NCI-H1930 (cell line): ENCODE data around the gene IL1B.

Source experiments
- DNase-seq, 2 experiments: peaks; one replicate each; lab custom pipeline; 2025; lab: John Stamatoyannopoulos, UW

Gene IL1B

DNA sequence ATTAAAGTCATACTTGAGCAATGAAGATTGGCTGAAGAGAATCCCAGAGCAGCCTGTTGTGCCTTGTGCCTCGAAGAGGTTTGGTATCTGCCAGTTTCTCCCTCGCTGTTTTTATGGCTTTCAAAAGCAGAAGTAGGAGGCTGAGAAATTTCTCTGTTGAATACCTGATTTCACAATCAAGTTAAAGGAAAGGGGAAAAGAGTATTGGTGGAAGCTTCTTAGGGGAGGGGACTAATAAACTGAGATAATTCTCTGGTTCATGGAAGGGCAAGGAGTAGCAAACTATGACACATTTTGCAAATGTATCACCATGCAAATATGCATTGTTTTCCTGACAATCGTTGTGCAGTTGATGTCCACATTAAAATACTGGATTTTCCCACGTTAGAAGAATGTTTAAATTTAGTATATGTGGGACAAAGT lies at the start of gene IL1B:
TSS of gene IL1B (minus strand) at position 85 of the 423 bp plus-strand sequence. CDS start 550 bp downstream, outside the sequence.
- no peak for DNase-seq

DNA sequence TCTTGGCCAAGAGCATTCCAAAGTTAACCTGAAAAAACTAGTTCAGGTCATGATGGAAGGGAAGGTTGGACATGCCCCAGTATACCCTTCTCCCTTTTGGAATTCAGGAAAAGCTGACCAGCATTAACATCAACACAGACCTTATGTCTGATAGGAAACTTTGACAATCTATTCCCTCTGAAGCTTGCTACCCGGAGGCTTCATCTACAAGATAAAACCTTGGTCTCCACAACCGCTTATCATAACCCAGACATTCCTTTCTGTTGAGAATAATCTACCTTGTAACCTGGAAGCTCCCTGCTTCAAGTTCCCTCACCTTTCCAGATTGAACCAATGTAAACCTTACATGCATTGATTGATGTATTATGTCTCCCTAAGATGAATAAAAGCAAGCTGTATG lies 49.7 kb upstream of the IL1B start:
- DNase-seq, result no peak

DNA sequence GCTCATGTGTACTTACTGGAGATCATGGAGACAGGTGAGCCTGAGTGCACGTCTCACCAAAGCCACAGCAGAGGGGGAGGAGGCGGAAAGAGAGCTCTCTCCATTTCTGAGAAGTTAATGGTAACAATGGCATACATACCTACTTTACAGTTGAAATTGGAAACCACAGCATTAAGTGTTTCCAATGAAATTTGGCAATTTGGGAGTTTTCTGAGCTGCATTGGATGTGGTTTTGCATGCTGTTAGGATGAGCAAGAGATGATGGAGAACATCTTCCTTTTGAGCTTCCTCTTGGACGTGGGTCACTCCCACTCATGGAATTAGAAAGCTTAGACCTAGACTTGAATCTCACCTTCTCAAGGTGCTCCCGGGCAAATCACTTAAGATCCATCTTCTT lies 48.9 kb upstream of the IL1B start:
- no peak for DNase-seq

DNA sequence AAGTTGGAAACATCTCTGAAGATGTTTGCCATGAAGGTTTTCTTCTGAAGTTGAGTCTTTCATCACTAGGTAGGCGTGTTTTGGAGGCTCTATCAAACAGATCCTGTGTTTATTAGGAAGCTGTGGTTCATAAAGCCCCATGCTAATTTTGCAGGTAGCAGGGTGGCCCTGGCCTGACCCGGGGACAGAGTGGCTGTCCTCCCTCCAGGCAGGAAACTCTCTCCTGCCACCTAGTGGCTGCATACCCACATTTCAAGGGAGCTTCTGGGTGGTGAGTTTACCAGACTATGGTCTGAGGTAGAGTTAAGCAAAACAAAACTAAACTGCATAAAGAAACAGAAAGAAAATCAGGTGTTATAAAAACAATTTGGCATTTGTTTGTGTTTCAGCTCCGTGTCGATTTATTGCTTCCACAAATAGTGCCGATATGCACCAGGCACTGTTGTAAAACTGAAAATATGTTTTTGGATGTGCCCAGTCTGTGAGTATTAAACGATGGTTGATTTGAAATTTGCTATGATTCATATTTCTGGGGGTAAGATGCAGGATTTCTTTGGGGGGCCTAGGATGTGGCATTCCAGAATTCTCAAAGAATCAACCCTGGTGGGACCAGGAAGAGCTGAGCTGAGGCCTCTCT lies 48.4 kb upstream of the IL1B start:
- peak in 1 of 2 experiments; percentile 6 for DNase-seq

- DNase-seq, result no peak
Measured at GRCh38 chr2:112883669-112884068, 47.1 kb upstream of the IL1B start.

- DNase-seq, result no peak
Measured at GRCh38 chr2:112881217-112881985, 44.8 kb upstream of the IL1B start.

GRCh38 chr2:112880696-112881095 lies 44.1 kb upstream of the IL1B start:
- no peak for DNase-seq

DNA sequence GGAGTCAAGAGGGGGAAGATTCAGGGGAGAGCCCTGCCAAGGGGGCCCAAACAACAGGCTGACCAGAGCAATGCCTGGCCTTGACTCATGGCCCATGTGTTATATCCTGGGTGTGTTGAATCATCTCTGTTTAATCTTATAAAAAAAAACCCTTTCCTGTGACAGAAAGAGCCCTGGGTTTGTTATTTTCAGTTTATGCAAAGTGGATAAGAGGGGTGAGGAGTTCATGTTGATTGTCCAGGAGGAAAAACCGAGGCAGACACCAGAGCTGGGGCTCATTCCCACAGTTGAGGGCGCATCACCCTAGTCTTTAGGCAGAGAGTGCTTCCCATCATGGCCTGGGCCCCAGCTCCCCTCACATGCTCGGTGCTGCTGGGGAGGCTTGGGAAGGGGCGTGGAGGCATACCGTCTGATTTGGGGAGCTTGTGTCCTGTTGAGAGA lies 43.5 kb upstream of the IL1B start:
- DNase-seq, result no peak

GRCh38 chr2:112879491-112880041 lies 43.0 kb upstream of the IL1B start:
- DNase-seq, result no peak

DNA sequence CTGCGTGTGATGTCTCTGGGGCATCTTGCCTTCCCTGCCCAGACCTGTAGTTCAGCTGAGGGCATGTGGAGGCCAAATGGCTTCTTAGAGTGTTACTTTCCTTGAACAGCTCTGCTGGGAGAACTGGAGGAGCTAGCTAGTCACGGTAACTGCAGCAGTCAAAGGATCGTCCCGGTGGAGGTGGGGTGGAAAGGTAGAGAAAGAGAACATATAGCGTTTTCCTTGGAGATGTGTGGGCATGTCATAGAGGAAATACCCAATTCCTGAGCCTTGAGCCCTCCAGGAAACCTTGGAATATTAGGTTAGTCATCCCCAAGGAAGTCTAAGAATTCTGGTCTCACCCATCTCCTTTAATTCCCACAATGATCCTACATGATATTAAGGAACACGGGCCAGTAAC lies 40.8 kb upstream of the IL1B start:
- no peak for DNase-seq

GRCh38 chr2:112876971-112877361 lies 40.4 kb upstream of the IL1B start:
- DNase-seq, result no peak

DNA sequence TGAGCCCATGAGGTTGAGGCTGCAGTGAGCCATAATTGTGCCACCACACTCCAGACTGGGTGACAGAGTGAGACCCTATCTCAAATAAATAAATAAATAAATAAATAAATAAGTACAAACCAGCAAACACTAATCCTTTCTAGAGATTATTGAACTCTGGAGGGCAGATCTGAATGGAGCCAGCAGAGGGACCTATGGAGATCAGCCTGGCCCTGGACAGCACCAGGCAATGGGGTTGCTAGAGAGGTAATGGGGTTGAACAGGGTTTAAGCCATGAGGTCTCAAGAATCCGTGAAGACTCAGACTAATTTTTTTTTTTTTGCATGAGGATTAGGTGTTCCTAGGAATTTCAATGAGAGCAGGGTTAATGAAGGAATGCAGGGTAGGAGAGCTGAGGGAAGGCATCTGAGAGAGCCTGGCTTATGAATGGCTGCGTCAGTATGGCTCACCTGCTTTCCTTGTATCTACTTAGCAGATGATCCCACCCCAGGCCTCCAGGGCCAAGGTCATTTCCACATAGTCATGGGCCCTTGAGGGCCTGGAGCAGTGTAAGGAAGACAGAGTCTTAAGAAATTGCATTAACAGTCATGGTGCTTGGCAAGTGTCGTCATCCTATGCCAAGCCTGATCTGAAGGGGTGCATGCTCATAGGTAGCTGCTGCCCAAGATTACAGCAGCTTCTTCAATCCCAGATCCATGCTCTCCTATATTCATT lies 39.8 kb upstream of the IL1B start:
- no peak for DNase-seq

- no peak for DNase-seq
Measured at GRCh38 chr2:112870841-112871835, 34.6 kb upstream of the IL1B start.

DNA sequence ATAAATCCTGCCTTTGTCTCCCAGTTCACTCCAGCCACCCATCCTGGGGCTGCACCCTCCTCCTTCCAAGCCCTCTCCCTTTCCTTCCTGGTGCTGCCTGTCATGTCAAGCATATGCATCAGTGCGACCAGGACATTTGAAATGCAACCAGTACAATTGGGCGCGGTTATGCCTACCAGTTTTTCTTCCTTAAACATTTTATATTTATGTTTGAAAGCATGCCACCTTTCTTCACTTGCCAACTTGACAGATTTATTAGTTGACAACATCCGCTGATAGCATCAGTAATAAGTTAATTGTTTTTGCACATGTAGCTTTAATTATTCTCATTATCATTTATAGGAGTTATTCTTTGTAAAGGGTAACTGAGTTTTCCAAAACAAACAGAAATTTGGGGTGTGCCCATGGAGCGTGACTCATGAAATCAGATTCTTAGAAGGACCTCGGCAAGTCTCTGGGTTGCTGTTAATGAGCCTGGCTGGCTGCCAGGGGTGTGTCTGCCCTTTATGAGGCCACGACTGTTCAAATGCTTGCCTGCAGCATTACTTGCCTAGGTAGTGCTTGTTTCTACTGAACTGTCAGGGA lies 32.8 kb upstream of the IL1B start:
- DNase-seq, result peak in 1 of 2 experiments; percentile 44

- DNase-seq, result no peak
Measured at GRCh38 chr2:112867701-112868631, 31.4 kb upstream of the IL1B start.

DNA sequence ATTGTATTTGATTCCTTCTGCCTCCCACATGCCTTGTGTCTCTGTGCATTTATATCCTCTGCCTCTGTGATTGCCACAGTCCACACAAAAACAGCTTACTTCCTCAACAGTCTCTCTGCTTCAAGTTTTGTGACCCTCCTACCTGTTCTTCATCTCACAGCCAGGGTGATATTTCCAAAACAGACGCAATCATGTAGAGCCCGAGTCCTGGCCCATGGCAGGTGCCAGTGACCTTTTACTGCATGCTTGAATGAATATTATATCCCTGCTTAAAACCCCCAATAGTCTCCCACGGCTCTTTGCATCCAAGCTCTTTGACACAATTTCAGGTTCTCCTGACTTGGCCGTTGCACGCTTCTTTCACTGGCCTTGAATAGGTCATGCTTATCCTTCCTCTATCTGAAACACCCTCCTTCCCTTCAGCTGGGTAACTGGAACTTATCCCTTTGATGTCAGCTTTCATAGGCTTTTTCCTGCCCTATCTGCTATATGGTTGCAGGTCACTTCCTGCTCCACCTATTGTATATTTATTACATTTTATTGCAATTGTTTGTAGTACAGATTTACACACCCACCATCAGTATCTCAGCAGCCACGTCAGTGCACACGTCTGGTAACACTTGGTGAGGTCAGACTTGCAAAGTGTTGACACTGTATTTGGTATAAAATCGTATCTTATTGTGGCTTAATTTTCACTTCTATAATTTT lies 29.7 kb upstream of the IL1B start:
- DNase-seq, result no peak

DNA sequence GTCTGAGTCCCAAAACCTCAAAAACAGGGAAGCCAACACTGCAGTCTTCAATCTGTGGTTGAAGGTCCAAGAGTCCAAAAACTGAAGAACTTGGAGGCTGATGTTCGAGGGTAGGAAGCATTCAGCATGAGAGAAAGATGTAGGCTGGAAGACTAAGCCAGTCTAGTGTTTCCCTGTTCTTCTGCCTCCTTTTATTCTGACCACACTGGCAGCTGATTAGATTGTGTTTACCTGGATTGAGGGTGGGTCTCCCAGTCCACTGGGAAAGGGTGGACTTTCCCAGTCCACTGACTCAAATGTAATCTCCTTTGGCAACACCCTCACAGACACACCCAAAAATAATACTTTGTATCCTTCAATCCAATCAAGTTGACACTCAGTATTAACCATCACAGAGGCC lies 27.5 kb upstream of the IL1B start:
- DNase-seq, result no peak

GRCh38 chr2:112859406-112860183 lies 23.0 kb upstream of the IL1B start:
- DNase-seq, result peak in 1 of 2 experiments; percentile 6
